GM18520 (cell line): Measurements from ENCODE around the gene MICAL2.

Experiments
- ATAC-seq: cut with Tn5 transposase; IDR thresholded peaks from one replicate; pipeline ENCODE4 v1.9.1; 2021; ENCODE audit not compliant: unreplicated experiment

MICAL2 gene

DNA sequence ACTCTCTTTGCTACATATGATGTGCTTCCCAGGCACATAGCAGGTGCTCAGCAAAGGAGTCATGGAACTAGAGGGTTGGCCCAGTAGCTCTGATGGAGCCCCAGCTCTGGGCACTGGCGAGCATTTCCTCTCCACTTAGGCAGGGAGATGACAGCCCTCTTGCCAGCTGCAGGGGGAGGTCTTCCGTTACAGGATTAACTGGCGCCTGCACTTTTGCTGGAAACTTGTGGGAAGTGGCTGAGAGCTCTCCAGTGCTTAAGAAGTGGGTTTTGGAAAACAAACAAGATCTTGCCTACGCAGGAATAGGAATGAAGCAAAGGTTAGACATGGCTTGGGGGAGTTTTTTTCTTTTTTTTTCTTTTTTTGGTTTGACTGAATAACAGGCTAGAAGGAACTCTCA, 75.5 kb downstream of the MICAL2 start:
- ATAC-seq: no peak

DNA sequence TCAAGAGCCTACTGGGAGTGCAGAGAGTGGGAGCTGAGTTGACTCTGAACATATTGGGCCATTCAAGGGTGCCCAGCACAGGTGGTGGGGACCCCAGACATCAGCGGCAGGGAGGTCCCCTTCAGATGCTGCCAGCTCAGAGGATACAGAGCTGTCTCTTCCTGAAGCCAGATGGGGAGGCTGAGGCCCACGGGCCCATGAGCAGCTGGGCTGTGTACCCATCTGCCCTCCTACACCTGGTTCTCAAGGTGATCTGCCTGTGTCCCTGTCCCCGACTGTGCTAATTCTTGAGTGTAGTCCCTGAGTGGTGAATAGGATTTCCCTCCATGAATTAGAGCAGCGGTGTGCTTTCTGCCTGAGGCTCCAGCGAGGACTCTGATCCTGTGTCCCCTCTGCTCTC, 76.3 kb downstream of the MICAL2 start:
- ATAC-seq: no peak

DNA sequence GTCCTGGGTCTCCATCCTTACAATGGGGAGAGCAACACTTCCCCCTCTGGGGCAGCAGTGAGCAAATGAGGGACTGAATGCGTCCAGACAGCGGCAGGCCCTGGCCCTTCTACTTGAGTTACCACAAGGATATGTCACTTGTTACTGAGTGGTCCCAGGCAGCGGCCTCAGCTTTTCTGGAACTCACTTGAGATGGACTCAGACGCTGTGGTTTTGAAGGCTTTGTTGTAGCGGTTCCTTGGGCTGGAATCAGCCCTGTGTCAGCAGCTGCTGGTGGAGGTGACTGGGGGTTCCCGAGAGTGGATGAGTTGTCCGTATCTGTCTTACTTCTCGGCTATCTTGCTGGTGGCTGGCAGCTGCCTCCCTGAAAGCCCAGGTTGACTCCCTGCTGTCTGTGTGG, 77.0 kb downstream of the MICAL2 start:
- ATAC-seq: no peak

DNA sequence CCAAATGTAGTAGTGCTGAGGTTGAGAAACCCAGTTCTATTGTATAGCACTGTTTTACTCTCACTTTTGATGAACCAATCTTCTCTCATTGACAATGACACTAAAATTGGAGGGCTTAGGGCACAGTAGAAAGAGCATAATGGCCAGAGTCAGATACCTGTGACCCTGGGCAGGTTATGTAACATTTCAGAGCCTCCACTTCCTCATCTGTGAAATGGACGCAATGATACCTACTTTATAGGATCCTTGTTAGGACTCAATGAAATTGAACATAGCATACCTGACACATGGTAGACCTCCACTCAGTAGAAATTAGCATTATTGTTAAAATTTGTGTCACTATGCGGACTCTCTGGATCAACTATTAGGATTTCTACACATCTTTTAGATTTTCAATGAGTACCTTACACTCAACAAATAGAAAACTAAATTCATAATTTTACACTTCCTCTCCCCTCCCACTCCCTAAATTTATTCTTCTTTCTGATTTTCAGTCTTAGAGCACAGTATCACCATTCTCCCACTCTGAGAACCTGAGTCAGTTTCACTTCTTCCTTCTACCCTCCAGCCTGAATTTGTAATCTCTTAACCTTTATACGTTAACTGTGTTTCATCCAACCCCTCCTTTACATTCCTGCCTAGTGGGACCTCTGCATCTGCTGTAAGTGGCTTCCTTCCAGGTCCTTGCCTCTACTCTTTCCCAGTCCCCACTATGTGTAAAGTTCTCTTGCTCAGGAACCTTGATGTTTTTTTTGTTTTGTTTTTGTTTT, 78.3 kb downstream of the MICAL2 start:
- ATAC-seq: no peak

DNA sequence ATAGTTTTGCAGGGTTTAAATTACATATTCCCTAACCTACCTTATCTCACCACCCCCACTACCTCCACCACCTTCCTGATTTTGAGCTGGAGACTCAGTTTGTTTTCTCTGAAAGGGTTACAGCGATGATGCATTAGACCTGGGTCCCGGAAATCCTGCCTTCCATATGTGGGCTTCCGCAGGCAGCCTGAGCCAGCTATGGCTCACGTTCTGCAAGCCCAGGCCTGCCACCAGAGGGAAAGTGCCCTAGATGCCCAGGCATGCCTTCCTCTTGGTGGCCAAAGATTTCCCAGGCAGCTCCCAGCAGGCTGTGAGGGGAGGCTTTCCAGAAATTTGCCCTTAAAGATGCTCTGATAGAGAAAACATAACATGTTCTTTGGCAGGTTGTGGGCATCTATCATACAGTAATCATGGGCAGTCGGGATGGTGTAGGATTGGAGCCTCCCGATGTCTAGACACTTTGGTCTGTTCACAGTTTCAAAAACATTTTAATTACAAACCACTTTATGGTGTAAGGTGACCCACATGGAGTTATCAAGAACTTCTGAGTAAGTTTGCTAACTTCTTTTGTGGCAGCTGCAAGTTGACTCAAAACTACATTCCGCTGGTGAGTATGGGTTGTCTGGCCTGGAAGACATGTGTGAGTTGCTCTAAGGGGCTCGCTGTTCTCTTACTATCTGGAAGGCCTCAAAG, 79.3 kb downstream of the MICAL2 start:
- ATAC-seq: no peak

DNA sequence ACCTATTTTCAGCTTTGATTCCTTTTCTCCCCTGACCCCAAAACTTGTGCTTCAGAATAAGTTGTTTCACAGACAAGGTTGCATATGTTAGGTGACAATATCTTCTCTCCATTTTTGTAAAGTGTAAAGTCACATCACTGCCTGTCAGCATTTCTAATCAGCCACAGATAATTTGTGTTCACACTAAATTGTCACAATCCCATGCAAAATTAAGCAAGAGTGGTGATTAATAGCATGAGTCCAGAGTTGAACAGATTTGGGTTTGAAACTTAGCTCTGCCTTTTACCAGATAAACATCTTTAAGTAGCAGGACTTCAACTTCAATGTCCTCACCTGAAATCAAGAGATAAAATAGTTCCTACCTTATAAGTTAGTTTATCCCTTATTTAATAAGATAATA, 80.1 kb downstream of the MICAL2 start:
- ATAC-seq: no peak

DNA sequence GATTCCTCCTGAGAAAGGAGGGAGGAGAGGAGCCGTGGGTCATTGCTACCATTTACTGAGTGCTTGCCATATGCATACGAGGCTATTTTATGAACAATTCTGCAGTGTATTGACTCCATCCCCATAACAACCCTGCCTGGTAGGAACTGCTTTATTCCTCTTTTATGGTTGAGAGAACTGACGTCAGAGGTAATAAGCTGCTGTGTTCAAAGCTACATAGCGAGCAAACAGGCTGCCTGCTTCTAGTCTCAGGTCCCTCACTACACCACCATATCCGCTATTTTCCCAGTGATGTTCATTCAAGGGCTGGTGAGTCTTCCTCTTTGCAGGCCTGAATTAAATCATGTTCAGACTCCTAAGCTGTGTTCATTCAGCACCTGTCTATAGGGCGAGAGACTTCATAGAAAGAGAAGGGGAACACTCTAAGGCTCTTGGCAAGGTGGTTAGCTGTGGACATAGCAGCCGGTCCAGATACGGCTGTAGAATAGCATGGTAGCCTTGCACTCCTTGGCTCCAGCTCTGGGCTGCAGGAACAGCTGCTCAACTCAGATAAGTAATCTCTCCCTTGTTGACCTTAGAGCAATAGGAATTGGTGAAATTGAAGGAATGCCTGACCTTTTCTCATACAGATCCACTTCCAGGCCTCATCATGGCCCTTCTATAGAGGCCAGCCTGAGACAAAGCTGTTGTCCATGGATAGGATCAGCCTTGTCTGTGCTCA, 82.6 kb downstream of the MICAL2 start:
- no peak for ATAC-seq

DNA sequence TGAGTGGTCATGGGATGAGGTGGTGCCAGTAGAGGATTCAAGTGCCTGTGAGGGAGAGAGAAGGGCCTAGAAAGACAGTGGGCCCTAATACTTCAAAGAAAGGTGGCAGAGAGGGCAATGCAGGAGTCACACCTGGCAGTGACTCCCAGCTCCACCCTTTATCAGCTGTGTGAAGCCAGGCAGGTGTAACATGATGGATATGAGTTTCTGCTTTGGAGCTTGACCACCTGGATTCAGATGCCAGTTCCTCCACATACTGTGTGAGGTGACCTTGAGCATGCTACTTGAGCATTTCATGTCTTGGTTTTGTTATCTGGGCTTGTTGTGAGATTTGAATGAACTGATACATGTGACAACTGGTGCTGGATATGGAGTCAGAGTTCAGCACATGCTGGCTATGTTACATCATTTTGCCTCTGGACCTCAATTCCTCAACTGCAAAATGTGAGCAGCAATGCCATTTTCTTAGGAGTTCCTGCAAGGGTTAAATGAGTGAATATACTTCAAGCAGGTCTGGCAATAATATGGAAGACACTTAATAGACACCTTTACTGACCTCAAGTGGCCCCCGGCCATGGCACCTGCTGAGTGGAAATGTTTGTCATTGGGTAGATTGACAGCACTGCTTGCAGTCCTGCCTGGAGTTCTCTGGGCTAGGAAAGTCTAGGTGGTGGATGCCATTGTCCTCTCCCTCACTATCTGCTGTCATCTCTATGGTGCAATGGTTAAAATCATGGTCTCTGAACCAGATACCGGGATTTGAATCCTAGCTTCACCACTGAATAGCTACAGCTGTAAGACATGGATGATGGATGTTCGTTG, 83.3 kb downstream of the MICAL2 start:
- no peak for ATAC-seq

DNA sequence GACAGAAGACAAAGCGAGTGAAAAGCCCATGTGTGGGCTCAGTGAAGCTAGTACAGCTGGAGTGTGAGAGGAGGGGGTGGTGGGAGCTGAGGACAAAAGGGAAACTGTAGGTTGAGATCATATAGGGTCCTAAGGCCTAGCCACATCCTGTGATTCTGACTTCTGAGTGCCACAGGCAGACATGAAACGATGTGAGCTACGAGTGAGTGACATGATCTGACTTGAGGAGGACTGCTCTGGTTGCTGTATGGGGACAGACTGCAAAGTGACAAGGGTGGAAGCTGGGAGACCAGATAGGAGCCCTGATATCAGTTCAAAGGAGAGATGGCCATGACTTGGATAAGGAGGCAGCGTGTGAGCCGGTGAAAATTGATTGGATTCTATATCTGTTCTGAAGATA, 85.4 kb downstream of the MICAL2 start:
- no peak for ATAC-seq

DNA sequence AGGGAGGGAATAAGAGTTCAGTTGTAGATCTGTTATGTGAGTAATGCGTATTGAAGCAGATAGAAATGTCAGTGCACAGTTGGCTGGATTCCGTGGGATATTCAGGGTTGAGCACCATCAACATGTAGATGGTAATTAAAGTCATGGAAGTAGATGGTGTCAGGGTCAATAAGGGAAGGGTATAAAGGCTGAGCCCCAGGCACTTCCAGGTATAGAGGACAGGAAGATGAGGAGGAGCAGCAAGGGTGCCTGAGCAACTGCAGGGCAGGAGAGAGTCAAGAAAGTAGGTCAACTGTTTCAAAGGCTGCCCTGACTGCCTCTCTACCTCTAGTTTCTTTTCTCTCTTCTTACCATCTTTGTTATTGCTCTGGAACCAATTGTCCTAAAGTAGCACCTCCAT, 85.9 kb downstream of the MICAL2 start:
- no peak for ATAC-seq

DNA sequence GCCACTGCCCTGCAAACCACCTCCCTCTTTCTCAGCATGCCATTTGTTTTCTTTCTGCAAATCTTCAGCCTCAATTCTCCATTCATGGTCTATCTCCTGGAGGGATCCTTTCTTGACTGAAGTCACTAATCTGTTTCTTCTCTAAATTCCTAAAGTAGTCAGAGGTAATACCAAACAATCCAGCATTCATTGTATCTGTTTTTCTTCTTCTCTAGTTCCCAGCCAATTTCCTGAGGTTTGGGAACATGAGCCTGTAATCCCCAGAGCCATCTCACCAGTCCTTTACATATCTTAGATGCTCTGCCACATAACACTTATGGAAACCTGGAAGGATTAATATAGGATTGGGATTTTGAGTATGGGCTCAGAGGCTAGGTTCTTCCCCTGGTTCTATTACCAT, 86.5 kb downstream of the MICAL2 start:
- ATAC-seq: no peak

DNA sequence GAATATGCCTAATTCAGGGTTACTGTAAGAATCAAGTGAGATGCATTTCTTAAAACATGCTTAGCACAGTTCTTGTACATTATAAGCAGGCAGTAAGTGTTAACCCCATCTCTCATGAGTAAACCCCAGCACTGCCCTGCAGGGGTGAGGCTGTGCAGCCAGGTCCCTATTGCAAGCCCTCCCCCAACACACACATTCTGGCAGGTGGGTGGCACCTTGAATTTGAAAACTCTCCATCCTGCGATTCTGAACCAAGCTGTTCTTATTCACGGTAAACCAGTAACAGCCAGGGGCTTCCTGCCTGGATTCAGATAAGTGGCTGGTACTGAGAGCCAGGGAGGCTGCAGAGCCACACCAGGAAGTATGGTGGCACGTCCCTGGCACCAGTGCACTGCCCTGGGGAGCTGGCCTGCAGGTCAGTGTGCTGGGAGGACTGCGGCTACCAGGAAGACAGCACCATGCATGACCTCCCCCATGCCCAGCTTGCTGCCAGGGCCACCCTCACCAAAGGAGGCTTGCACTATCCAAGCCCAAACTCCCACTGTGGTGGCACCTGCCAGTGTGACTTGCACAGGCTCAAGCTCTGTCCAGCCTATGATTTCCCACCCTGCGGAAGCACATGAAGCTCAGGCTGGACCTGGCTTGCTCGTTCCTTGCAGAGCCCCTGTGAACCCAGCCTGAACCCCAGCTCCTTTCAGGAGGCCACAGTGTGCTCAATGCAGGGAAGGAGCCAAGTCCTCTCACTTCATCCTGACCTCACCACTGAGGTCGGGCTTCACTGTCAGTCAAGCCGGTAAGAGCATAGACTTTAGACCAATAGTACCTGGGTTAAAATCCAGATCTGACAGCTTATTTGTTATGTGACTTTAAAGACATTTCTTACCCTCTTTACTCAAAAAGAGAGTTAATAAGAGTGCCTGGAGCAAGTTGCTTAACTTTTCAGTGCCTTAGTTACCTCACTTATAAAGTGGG, 88.1 kb downstream of the MICAL2 start:
- ATAC-seq: no peak

DNA sequence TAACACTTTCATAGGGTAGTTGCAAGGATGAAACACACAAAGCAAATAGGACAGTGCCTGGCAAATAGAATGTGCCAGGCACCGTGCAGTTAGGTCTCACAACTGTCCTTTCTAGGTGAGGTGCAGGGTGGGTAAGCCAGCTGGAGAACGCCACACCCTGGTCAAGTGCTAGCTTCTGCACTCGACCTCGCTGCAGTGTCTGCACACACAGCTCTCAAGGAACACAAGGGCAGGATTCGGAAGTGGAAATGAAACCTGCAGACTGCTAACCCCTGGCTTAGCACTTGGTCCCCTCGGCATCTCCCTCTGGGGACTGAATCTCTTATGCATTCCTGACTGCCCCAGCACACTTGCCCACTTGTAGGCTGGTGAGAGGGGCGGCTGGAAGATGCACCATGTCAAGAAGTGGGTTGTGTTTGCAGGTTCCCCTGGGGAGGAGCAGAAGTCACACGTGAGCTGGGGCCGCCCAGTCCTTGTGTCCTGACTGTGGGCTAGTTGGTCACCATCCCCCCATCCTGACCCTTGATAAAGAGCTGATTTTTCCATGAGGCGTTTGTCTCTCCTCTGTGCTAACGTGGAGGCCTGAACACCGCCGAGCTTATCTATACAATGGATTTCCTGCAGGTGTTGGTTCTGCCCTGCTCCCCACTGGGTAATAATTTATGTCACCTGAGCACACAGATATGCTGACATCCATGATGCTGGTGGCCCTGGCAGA, 89.0 kb downstream of the MICAL2 start:
- no peak for ATAC-seq

DNA sequence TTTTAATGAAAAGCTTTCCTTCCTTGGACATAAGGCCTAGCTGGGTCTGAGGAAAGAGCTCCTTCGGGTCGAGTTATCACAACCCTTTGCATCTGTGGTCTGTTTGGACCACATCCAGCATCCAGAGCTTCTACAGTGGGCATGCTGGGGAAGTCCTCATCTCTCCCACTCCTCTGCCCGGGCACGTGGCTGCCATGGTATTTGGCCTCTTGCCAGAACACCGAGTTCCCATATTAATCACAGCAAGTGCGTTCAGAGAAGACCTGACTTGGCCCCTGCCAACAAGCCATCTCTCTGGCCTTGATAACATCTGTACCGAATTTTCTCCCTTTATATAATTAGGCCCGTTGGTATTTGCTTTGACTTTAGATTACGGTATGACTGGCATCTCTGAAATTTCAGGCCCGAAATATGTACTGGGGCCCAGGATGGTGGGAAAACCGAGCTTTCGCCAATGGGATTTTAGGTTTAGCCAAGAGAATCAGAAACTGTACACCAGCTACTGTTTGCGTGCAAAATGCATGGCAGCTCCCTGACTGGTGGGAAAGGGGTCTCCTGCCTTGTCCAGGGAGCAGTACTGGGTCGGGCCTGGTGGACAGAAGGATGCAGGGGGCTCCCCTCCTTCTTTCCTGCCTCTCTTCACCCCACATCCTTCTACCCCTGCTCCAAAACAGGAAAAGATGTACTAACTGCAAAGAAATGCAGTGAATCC, 90.0 kb downstream of the MICAL2 start:
- no peak for ATAC-seq

DNA sequence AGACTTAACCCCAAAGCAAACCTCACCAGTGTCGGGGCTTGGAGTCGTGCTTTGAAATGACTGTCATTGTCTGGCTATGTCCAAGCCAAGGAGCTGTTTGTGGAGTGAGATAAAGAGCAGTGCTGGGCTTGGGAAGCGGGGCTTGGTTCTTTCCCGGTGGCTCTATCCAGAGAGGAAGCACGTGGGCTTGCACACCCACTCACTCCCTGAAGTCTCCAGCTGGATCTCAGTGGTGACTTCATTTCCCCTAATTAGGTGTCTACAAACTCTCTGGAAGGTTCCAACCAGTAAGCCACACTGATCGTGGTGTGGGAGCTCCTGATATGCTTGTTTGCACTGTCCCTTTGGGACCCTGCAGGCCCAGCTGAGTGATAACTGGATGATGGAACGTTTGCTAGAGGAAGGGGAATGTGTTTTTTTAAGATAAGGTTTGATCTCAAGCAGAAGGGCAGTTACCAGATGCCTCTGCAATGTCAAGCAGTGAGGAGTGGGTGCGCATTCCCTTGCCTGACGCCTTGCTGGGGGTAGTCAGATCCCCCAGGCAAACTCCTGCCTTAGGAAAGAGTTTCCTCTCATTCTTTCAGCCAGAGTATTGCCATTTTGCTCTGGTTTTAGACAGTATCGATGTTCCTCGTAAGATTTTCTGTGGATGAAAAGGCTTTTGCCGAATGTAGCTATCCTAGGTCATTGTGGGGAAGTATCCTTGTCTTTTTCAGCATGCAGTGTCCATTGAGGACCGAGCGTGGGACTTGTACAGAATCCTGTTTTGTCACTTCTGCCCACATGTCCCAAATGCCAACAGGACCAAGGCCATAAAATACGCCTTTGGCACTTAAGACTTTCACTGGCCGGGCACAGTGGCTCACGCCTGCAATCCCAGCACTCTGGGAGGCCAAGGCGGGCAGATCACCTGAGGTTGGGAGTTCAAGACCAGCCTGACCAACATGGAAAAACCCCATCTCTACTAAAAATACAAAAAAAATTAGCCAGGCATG, 90.9 kb downstream of the MICAL2 start:
- no peak for ATAC-seq

DNA sequence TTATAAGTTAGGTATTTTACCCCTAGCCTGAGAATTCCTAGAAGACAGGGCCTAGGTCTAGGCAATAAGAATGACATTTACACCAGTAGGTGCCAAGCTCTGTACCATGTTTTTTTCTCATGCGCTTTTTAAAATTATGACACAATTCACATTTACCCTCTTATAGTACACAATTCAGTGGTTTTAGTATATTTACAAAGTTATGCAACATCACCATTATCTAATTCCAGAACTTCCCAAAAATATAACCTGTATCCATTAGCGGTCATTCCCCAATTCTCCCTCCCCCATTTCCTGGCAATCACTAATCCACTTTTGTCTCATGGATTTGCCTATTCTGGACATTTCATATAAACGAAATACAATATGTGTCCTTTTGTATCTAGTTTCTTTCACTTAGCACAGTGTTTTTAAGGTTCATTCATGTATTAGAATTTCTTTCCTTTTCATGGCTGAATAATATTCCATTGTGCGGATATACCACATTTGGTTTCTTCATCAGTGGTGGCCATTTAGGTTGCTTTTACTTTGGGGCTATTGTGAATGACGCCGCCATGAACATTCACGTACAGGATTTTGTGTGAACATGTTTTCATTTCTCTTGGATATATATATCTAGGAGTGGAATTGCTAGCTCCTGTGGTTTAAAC, 92.4 kb downstream of the MICAL2 start:
- ATAC-seq: no peak

DNA sequence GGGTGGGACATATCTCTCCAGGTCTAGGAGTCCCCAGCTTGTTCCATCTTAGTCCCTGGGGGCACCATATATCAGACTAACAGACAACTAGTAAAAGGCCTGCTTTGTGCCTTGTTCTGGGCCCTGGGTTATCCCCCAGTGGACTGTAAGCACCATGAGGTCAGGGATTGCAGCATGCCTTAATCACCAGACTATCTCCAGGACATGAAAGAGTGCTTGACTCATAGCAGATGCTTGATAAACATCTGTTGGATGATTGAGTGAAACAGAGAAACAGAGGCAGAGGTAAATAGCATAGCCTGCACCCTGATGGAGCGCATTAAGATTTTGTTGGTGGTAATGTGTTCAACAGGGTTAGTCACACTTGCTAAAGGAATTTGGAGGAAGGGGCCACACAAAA, 94.1 kb downstream of the MICAL2 start:
- ATAC-seq: no peak
